ENCODE data around the gene PSMD5. TPM values are rescaled to one million over a fixed set of nuclear protein-coding genes. Genes with fewer than 3 reads are reported as not detected.

Gene PSMD5
- total RNA-seq, 4 donors from 2014 or later, result 23.8 to 46.2 (median 30.9) TPM

DNA sequence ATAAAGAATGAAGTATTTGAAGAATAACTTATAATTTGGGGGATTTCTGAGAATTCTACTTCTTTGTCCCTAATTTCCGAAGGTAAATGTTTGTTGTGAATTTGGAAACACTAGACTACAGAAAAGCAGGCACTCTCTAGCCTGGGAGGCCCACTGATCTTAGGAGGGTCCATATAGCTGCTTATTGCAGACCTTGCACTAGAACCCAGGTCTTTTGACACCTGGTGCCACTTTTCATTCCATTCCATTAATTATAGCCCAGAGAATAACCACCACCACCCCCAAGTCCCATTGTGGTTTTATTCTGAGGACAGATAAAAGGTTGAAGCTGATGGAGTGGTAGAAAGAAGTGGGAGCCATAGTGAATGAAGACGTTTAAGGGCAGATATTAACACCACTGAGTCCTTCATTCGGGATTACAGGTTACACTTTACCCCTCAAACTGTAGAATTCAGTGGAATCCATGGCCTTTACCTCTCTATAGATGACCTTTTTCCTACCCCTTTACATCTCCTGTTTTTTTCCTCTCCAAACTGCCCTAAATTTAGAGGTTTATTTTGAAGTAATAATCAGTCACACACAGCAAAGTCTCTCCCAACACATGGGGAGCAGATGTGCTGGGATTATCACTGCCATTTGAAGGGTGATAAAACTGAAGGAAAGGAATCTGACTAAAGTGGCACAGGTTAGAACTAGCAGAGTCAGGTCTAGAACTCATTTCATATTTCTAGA is 12.0 kb upstream of the PSMD5 start:
- Histone ChIP-seq H3K4me3 (no peak overlapping the region), H3K9me3 (no peaks in the 10 kb centered on the region), H3K36me3 (peaks cover 0 to 21% (median 0%) of the 10 kb centered on the region in 3 donors), H3K27me3 (no peaks in the 10 kb centered on the region), H3K27ac (no peak overlapping the region), H3K4me1 (no peaks in the 10 kb centered on the region)
- DNase-seq, result no peak
- no peak for TF ChIP-seq POLR2A (IDR thresholded peaks at IDR 0.05)
- TF ChIP-seq, protein P1, sequence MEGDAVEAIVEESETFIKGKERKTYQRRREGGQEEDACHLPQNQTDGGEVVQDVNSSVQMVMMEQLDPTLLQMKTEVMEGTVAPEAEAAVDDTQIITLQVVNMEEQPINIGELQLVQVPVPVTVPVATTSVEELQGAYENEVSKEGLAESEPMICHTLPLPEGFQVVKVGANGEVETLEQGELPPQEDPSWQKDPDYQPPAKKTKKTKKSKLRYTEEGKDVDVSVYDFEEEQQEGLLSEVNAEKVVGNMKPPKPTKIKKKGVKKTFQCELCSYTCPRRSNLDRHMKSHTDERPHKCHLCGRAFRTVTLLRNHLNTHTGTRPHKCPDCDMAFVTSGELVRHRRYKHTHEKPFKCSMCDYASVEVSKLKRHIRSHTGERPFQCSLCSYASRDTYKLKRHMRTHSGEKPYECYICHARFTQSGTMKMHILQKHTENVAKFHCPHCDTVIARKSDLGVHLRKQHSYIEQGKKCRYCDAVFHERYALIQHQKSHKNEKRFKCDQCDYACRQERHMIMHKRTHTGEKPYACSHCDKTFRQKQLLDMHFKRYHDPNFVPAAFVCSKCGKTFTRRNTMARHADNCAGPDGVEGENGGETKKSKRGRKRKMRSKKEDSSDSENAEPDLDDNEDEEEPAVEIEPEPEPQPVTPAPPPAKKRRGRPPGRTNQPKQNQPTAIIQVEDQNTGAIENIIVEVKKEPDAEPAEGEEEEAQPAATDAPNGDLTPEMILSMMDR (IDR thresholded peaks at IDR 0.05), result no peak

DNA sequence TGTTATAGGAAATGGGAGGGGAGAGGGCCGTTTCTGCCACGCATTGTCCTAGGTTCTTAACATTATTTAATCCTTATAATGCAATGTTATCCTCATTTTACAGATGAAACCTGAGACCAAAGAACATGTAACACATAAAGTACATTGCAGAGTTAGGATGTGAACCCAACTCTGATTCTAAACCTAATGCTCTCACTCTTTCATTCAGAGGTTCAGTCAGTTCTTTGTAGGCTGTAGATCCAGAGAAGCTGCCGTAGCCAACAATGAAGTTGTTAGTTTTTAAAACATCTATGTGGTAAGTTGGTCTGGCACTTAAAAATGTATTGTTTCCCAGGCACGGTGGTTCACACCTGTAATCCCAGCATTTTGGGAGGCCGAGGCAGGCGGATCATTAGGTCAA is 10.5 kb upstream of the PSMD5 start:
- Histone ChIP-seq H3K4me3 (no peak overlapping the region), H3K27ac (no peak overlapping the region), H3K4me1 (no peaks in the 10 kb centered on the region), H3K9me3 (no peaks in the 10 kb centered on the region), H3K27me3 (no peaks in the 10 kb centered on the region), H3K36me3 (peaks cover 0 to 17% (median 0%) of the 10 kb centered on the region in 3 donors)
- DNase-seq, result no peak
- TF ChIP-seq, protein P1 (IDR thresholded peaks at IDR 0.05), result no peak
- TF ChIP-seq POLR2A (IDR thresholded peaks at IDR 0.05), result no peak

DNA sequence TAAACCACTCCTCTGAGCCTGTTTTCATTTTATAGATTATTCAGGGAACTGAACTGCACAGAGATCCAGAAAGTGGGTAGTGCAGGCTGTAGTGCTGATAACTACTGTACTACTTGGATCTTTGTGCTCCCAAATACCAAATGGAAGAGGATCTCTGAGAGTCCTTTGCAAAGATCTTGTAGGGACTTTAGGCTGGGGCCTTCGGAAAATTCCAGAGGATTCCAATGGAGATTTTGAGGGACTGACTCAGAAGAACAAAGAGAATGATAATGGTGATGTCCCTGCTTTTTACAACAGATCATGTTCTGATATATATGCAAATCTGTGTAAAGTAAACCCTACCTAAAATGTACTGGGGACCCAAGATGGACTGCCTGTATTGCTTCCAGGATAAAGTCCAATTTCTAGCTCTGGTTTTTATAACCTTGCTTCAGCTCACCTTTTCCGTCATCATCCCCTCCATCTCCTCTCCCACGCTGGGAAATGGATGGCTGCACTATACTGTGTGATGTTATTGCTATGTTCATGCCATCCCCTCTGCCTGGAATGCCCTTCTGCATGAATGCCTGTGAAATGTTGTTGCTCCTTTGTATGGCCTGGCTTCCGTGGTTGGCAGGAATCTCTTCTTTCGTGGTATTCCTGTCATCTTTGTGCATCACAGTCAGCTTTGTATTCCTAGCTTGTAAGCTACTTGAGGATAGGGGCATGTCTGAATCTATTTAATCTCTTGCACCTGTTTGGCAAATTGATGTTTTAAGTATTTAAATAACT is 9.7 kb upstream of the PSMD5 start:
- no peaks in the 10 kb centered on the region for H3K9me3 ChIP-seq
- H3K36me3 ChIP-seq, result peaks cover 0 to 9% (median 0%) of the 10 kb centered on the region in 3 donors
- peak overlapping the region in 1 of 4 donors; percentile 67 for H3K27ac ChIP-seq
- TF ChIP-seq, protein P1 (IDR thresholded peaks at IDR 0.05), result no peak
- TF ChIP-seq POLR2A (IDR thresholded peaks at IDR 0.05), result no peak
- H3K4me1 ChIP-seq, result no peaks in the 10 kb centered on the region
- H3K27me3 ChIP-seq, result no peaks in the 10 kb centered on the region
- DNase-seq, result no peak
- no peak overlapping the region for H3K4me3 ChIP-seq

DNA sequence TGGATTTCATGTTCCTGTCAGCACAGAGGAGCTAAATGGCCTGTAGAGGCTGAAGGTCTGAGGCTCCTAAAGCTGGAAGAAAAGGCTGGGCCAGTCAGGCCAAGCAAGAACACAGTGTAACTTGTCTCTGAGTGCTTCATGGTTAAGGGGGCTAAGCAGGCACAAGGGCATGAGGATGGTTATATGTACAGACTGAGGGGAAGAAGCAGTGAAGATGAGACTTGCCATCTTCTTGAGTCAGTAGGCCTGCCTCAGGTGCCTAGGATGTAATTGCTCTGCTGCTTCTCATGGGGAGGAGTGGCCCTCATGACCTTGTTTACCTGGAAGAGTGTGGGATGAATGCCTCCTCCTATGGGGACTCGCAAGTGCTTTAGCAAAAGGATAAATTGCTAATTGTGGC is 8.7 kb upstream of the PSMD5 start:
- peaks cover 0 to 6% (median 0%) of the 10 kb centered on the region in 3 donors for H3K36me3 ChIP-seq
- H3K27me3 ChIP-seq, result no peaks in the 10 kb centered on the region
- H3K4me1 ChIP-seq, result no peaks in the 10 kb centered on the region
- no peaks in the 10 kb centered on the region for H3K9me3 ChIP-seq
- no peak for DNase-seq
- H3K4me3 ChIP-seq, result no peak overlapping the region
- peak overlapping the region in 1 of 4 donors; percentile 67 for H3K27ac ChIP-seq
- TF ChIP-seq, protein P1 (IDR thresholded peaks at IDR 0.05), result no peak
- TF ChIP-seq POLR2A (IDR thresholded peaks at IDR 0.05), result no peak

DNA sequence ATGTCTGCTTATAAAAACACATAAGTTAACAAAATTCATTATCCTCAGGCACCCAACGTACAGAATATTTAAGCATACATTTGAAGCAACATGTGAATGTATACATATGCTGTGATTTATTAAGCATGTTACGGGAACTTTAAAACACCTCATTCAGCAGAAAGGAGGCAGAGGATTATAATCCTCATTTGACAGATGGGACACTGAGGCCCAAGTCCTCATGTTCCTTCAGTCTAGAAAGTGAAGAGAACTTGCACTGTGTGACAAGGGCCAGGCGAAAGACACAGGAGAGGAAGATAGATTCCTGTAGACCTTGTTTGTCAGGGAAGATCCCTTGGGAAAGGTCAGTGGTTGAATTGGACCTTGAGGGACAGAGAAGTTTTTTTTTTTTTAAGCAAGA is 7.6 kb upstream of the PSMD5 start:
- H3K36me3 ChIP-seq, result peaks cover 0 to 8% (median 0%) of the 10 kb centered on the region in 3 donors
- TF ChIP-seq, protein P1 (IDR thresholded peaks at IDR 0.05), result no peak
- TF ChIP-seq POLR2A (IDR thresholded peaks at IDR 0.05), result no peak
- no peaks in the 10 kb centered on the region for H3K4me1 ChIP-seq
- H3K9me3 ChIP-seq, result no peaks in the 10 kb centered on the region
- no peak overlapping the region for H3K27ac ChIP-seq
- H3K4me3 ChIP-seq, result no peak overlapping the region
- H3K27me3 ChIP-seq, result no peaks in the 10 kb centered on the region
- no peak for DNase-seq

All from Peyer's patch (tissue), 4 donors.